Measurements from ENCODE around the gene OCIAD2.
"Not testable (repeated sequence)": the region's sequence is repeated elsewhere in the genome, so short reads cannot be mapped to it uniquely, and the experiment has no call there.

The OCIAD2 gene

GRCh38 chr4:48854395-48854683 is 52.2 kb downstream of the OCIAD2 start:
- no peak for DNase-seq (ENCODE audit: low read depth)

GRCh38 chr4:48853604-48854394 is 52.8 kb downstream of the OCIAD2 start:
- DNase-seq (ENCODE audit: low read depth) = no peak

GRCh38 chr4:48851651-48852050 is 54.9 kb downstream of the OCIAD2 start:
- no peak for DNase-seq (ENCODE audit: low read depth)

- DNase-seq (ENCODE audit: low read depth) = not testable (repeated sequence)
Observed at GRCh38 chr4:48848799-48849198, 57.8 kb downstream of the OCIAD2 start.

- no peak for DNase-seq (ENCODE audit: low read depth)
Observed at GRCh38 chr4:48844843-48845242, 61.7 kb downstream of the OCIAD2 start.

GRCh38 chr4:48841045-48841827 is 65.3 kb downstream of the OCIAD2 start:
- DNase-seq (ENCODE audit: low read depth) = no peak

GRCh38 chr4:48836658-48837057 is 69.9 kb downstream of the OCIAD2 start:
- no peak for DNase-seq (ENCODE audit: low read depth)
